Activated CD4-positive, alpha-beta T cell treated with anti-CD3 and anti-CD28 coated beads, Interleukin-2, amount 50 U/mL, for 1 hour (primary cell): ENCODE results near the gene CFAP58.
"Not testable (repeated sequence)": the region's sequence is repeated elsewhere in the genome, so short reads cannot be mapped to it uniquely, and the experiment has no call there.

Experiments
- DNase-seq: peaks from one replicate; pipeline ENCODE4 v3.0.0-alpha.2; 2020

The CFAP58 gene

DNA sequence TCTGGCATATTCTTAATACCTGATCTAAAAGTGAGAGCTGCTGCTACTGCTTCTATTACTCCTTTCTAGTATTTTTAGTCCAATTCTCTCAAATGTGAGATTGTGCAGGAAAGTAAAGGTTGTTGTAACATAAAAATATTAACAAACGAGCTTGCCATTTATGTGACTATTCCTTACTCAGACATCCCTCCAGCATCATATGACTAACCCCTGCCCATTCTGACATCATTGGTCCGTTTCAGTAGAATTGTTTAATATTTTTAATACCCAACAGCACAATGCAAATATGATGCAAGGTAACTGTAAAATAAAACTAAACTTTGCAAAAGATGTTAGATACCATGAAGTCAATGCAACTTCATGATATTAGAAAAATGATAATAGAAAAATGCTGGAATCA is 83.6 kb downstream of the CFAP58 start:
- DNase-seq, result no peak

DNA sequence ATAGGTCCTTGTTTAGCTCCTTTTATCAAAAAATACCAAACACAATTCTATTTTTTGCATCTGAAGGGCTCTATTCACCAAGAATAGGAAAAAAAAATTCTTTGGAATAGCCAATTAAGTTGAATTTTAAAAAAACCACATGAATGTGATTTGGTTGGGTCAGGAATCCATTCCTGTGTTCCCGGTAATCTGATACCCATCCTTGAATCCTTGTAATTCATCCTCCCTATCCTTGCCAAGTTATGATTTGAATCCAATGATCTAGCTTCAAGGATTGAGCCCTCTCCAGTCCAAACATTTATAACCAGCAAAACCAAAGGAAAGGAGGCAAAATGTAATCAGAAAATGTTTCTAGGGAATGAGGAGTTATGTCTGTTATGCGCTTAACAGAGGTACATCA is 86.6 kb downstream of the CFAP58 start:
- no peak for DNase-seq

DNA sequence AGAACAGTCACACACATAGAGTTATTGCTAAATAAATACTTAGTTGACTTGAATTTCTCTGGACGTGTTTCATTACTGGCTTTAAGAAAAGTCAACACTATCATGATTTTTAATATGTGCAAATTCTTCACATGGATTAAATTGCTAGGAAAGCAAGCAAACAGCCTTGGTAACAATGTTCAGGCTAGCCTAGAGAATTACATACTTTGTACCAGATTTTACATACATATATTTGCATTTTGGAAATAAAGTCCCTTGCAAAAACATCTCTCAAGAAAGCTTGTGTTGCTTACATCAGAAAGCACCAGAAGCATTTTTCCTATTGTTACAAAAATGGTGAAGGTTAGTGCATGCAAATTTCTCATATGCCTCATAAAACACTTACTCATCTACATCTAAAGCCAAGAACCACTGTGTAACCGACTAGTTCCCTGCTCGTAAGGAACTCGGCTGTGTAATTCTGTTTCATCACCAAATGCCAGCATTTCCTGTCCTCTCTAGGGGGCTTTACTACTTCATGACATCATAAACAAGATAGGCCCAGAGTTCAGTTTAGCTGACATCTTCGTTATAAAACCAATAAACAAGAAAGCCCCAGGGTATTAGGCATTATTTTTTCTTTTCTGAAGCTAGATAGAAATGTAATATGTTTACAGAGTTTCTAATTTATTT is 87.8 kb downstream of the CFAP58 start:
- no peak for DNase-seq

DNA sequence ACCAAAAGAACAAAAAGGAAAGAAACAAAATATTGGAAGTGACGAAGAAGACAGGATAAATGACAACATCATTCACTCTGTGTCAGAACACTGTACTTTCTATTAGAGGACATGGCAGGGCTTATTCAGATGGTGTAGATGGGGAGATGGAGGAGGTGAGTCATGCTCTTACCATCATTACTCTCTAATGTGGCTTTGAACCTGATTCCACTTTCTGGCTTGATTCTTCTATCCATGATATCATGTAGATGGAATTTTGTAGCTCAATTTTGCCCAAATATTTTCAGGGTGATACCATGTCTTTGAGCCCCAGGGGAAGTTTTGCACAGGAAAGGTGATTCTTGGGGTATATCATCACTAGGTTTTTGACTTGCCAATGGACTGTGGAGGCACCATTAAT is 91.7 kb downstream of the CFAP58 start:
- no peak for DNase-seq

DNA sequence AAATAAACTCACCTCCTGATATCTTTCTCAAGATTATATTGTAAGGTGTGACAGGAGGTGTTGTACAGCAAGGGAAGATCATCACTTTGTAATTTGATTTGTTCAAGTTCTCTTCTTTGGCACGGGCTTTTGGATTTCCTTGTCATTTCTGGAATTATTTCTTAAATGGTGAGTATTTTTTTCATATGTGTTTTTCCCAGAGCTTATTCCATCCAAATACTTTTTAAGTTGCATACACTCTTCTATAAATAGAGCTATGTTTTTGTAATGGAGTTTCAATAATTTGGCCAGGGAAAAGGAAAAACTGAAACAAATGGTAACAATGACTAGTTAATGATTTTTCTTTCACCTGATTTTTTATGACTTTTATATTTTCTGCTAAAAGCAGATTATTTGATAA is 92.5 kb downstream of the CFAP58 start:
- no peak for DNase-seq

DNA sequence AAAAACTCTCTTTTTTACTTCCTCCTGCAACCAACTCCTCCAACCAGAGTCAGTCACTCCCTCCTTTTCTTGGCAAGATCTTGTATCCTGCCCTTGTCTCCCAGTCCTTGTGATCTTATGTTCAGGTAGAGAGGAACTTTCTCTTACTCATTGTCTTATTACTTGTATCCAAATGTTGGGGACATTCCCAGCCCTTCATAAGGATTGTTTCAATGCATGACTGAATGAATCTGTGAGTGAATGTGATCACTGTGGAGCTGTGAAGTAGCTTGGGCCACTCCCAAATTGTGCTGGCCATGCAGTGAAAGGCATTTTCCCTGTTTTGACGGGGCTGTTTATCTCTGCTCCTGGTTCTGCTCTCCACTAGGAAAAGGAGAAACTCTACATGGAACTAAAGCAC is 93.7 kb downstream of the CFAP58 start:
- no peak for DNase-seq

DNA sequence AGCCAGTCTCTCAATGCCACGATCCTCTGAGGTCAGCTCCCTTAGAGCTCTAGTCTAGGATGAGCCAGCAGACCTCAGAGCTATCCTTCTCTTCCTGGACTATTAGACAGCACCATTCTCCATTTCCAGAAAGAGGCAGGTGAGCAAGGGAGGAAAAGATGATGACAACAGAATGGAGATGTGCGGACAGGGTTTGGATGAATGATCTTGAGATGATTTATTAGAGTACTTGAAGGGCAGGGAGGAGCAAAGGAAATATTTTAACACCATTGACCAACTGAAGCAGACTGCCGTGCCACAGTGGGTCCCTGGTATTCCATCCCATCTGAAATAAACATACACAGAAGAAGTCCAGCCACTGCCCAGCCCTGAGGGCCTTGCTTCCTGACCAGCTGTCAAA is 94.3 kb downstream of the CFAP58 start:
- DNase-seq, result no peak

DNA sequence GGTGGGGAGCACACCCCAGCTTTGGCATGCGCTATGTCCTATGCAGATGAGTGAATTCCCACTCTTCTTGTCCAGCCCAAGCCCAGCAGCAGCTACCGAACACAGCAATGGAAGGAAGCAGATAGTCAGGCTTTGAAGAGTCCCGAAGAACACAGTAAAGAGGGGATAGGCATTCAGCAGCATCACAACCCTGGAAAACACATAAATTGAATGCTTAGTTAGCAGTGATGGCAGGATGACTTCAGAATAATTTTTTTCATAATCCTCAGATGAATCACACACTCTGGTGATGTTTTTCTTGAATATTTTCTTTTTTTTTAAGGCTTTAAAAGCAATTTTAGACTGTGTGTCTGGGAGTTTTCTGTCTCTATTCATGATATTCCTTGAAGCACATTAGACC is 95.8 kb downstream of the CFAP58 start:
- DNase-seq, result no peak

DNA sequence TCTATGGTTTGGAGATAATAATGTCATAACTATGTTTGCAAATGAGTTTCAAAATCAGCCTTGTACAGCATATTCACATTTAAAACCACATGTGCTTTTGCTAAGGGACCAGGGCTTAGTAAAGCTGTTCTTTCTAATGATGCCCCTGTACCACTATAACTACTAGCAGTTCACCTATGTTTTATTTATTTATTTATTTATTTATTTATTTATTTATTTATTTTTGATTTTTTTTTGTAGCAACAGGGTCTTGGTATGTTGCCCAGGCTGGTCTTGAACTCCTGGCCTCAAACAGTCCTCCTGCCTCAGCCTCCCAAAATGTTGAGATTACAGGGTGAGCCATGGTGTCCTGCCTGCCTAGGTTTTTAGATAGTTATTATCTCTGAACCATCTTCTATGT is 96.9 kb downstream of the CFAP58 start:
- no peak for DNase-seq

DNA sequence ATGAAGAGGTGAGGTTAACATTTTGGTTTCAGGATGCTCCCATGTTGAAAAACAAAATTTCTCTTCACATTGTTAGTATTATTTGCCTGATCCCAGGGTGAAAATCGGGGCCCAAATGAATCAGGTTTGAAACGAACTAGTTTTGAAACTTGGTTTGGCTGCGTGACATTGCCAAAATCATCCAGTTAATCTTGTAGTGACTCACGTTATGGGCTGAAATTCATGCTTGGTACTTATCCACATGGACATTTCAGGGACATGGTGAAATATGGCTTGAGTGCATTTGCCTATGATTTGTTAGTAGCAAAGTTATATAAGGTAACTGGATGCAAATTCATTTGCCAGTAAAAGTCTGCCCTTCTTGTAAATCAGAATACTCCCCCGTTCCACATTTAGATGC is 97.3 kb downstream of the CFAP58 start:
- no peak for DNase-seq

DNA sequence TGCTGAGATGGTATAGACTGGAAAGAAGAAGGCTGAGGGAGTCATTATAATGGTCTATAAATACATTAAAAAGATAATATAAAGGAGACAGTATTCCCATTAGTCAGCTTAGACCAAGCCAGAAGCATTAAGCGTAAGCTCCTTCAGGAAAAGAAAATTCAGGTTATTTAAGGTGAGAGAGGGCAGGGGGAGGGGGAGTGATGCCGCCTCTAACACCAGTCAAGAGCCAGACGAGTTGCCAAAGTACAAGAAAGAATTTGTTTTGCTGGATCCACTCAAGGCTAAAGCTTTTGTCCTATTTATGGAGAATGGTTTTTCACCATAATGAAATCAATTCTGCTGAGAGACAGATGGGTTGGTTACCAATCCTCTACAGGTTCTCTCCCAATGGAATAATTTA is 99.3 kb downstream of the CFAP58 start:
- DNase-seq, result no peak

DNA sequence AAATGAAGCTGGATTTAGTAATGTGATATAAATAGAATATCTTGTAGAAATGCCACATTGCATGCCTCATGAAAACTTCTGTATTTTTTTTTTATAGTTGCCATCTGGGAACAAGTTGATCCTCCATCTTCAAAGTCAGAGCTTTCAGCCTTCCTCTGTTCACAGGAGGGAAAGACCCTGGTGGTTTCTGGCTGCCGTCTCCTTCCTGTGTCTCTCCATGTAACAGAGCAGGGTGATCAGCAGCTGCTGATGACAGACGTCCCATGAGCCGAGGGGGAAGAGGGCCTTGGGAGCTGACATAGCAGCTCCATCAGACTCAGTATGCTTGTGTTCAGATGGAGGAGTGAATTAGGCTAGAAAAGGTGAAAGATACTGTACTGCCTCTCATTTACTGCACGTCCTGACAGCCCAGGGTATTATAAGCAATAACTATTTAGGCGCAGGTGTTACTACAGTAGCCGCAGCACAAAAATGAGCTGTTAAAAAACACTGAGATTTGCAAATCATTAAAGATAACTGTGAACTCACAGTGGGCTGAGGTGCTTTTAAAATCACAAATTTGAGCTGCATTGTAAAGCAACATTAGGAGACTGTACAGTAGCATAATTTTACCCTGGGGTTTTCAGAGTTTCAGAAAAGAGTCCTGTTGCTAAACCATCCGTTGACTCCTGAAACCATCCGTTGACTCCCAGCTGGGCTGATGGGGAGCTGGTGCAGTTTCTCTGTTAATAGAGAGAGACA is 103.3 kb downstream of the CFAP58 start:
- DNase-seq, result no peak

DNA sequence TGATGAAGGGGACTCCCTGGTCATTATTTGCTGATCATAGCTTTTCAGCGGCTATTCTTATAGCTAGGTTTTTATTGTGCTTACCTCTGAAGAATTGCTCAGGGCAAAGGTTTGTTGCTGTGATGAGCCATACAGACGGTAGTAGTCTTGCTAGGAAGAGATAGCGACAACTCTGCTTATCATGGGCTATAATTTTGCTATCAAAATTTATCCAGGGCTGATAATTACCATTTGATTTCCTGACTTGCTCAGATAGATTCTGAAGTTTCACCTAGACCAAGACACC is 103.9 kb downstream of the CFAP58 start:
- no peak for DNase-seq

DNA sequence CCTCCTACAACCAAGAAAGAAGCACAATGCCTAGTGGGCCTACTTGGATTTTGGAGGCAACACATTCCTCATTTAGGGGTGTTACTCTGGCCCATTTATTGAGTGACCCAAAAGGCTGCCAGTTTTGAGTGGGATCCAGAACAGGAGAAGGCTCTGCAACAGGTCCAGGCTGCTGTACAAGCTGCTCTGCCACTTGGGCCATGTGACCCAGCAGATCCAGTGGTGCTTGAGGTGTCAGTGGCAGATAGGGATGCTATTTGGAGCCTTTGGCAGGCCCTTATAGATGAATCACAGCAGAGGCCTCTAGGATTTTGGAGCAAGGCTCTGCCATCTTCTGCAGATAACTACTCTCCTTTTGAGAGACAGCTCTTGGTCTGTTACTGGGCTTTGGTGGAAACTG is 111.9 kb downstream of the CFAP58 start:
- DNase-seq, result not testable (repeated sequence)

DNA sequence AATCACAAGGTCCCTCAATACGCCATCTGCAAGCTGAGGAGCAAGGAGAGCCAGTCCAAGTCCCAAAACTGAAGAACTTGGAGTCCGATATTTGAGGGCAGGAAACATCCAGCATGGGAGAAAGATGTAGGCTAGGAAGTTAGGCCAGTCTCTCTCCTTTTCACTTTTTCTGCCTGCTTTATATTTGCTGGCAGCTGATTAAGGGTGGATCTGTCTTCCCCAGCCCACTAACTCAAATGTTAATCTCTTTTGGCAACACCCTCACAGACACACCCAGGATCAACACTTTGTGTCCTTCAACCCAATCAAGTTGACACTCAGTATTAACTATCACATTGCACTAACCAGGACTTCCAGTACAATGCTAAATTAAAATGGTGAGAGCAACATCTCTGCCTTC is 115.2 kb downstream of the CFAP58 start:
- DNase-seq, result not testable (repeated sequence)

DNA sequence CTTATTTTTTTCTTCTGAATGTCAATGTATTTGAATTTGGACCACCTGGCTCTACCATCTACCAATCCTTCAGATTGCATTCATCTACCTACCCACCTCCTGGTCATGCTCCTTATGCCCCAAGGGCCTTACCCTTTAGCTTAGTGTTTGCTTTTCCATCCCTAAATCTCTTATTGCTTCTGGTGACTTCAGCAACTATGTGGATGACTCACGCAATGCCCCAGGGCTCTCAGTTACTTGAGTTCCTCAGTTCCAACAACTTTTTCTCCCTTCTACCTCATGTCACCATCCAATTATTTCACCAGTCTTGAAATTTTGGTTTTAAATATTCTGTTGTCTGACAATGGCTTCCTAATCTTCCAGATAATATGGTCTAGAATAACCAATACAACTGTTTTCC is 118.9 kb downstream of the CFAP58 start:
- no peak for DNase-seq

DNA sequence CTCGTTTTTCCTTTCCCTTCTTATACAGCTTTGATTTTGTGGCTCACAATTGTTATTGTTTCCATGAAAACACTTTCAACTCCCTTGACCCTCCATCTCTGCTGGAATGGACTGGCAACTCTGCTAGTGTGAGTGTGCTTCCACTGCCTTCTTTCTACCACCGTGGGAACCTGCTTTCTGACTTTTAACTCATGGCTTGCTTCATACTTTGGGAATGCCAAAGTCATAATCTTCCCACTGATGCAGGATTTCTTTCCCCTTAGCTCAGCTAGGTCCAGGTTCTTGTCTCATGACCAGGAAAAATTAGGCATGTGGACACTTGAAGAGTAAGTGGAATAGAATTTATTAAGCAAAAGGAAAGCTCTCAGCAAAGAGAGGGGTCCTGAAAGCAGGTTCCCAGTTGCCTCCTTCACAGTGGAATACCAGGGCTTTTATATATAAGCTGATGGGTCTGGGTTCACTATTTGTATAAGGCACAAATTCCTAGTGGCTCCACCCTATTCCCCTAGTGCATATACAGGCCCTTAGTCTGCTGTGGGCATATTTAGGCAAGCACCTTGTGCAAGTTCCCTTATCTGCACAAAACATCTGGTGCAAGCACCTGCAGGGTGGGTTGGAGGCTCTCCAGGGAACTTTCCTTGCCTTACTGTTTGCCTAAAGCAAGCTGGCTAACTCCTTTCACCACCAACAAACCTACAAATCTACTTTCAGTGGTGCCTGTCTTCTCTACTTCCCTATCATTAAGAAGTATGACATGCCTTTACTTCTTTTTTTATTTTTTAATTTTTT is 119.5 kb downstream of the CFAP58 start:
- no peak for DNase-seq

DNA sequence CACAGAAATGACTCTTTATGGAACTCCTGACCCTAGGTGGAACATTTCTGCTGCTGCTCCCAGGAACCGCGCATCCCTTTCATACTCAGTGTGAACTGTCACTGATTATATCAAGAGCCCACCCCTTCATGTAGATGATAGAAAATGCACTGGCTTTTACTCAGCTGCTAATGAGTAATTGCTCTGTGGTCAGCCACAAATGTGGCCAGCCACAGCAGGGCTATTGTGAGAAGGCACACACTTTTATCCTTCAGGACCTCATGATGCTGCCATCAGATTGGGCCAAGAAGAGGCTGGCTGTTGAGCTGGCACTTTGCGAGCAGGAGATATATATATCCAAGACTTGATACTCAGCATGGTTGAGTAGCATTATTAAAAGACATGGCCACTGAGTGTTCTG is 124.7 kb downstream of the CFAP58 start:
- DNase-seq, result no peak

DNA sequence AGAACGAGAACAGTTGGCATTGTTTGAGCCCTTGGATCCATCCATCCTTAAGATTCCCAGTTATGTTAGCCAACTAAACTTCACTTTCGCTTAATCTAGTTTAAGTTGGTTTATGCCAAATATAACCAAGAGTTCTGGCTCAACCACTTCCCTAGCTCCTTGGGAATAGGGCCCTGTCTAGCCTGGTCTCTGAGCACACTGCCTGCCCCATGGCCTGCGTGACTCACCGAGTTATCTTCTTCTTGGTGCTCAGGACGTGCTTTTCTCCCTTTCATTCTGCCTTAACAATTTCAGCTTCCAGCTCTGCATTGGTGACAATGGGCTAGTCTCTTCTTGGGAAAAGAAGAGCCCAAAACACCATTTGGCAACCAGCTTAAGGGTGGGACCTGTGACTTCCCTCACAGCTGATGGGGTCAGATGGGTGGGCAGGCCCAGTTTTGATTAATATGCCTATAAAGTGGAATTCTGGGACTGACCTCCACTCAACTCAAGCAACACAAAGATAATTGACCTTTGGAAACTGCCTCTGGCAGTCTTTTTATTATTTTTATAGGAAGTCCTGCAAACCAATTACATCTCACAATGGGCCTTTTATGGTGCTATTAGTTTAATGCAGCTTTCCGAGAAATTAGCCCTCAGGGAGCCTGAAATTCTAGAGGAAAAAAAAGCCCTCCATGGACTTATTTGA is 126.4 kb downstream of the CFAP58 start:
- no peak for DNase-seq

DNA sequence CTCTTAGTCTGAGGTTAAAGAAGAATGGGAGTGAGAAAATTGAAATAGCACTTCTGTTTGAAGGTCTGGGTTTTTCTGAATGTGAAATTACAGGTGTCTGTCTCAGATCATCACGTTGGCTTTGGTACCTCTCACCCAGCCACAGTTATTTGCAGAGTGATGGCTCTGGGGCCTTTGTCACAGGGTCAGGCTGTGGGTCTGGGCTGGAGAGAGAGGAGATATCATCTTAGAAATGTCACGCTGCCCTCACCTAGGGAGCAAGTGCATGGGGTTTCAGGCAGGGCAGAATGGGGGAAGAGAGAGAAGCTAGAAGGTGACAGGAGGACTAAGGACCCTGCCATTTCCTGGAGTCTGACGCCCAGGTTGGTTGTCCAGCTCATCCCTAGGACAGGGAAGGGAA is 127.2 kb downstream of the CFAP58 start:
- DNase-seq, result no peak

DNA sequence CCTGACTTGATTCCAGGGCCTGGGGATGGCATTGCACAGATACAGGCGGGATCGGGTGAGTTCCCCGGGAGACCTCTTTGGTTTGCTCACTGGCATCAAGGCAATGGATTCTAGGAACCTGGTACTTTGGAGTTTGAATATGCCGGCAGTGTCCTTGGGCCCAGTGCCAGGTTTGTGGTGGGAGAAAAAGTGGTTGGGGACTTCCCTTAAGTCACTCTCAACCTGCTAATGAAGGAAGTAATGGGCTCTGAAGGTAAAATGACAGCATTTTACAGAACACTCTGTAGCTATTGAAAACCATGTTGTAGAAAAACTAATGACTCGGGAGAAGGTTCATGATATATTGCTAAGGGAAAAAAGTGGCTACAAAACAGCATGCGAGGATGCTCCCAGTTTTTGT is 129.9 kb downstream of the CFAP58 start:
- DNase-seq, result no peak

DNA sequence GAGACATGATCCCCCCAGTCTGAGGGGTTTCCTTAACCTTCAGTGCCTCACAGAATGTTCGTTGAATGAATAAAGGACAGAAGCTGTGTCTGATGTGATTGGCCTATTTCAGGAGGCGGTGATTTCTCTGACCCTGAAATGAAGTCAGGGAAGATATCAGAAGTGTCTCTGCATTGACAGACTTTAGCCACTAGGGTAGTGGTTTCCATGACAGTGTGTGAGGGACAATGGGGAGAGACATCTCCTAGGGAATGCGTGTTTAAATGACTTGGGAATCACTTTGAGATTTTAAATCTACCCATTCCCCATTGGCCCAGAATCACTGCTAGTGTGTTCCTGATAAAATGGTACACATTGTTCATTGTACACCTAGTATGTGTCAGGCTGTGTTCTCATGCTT is 132.0 kb downstream of the CFAP58 start:
- DNase-seq, result no peak

DNA sequence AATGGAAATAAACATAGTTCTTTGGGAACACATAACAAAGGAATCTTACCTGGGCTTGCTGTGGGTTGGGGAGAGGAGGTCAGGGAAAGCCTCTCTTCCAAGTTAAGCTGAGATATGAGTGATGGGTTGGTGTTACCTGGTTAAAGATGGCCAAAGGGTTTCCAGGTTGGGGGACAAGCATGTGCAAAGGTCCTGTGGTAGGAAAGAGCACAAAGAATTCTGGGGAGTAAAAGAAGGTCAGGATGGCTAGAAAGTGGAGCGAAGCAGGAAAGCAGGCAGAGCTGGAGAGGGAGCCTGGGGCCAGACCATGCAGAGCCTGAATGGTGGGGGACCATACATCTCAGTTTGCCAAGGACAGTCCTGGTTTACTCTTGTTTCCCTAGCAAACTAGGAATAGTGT is 133.2 kb downstream of the CFAP58 start:
- DNase-seq, result no peak
